ENCODE data around the gene ZNF491.
"Not testable (repeated sequence)": the region's sequence is repeated elsewhere in the genome, so short reads cannot be mapped to it uniquely, and the experiment has no call there.

The ZNF491 gene

DNA sequence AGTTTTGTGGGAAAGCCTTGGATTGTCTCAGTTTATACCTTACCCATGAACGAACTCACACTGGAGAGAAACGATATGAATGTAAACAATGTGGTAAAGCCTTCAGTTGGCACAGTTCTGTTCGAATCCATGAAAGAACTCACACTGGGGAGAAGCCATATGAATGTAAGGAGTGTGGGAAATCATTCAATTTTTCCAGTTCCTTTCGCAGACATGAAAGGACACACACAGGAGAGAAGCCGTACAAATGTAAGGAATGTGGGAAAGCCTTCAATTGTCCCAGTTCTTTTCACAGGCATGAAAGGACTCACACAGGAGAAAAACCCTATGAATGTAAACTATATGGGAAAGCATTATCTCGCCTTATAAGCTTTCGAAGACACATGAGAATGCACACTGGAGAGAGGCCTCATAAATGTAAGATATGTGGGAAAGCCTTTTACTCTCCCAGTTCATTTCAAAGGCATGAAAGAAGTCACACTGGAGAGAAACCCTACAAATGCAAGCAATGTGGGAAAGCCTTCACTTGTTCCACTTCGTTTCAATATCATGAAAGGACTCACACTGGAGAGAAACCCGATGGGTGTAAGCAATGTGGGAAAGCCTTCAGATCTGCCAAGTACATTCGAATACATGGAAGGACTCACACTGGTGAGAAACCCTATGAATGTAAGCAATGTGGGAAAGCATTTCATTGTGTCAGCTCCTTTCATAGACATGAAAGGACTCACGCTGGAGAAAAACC, 8.2 kb downstream of the ZNF491 start:
- no peak for DNase-seq (ENCODE audit: low spot score)

- DNase-seq (ENCODE audit: low spot score) = no peak
These were observed 8.7 kb downstream of the ZNF491 start for GRCh38 chr19:11807099-11807380.

GRCh38 chr19:11813703-11814028, 15.3 kb downstream of the ZNF491 start:
- DNase-seq (ENCODE audit: low spot score) = no peak

- peak; percentile 82 for DNase-seq (ENCODE audit: low spot score)
These were observed 15.8 kb downstream of the ZNF491 start, which contains the start of gene ZNF440 for GRCh38 chr19:11814029-11814699. TSS of gene ZNF440 (plus strand) at chr19:11814273. CDS start at chr19:11814448, 175 bp downstream.

- peak; percentile 3 for DNase-seq (ENCODE audit: low spot score)
These were observed 16.3 kb downstream of the ZNF491 start for GRCh38 chr19:11814700-11815035.

DNA sequence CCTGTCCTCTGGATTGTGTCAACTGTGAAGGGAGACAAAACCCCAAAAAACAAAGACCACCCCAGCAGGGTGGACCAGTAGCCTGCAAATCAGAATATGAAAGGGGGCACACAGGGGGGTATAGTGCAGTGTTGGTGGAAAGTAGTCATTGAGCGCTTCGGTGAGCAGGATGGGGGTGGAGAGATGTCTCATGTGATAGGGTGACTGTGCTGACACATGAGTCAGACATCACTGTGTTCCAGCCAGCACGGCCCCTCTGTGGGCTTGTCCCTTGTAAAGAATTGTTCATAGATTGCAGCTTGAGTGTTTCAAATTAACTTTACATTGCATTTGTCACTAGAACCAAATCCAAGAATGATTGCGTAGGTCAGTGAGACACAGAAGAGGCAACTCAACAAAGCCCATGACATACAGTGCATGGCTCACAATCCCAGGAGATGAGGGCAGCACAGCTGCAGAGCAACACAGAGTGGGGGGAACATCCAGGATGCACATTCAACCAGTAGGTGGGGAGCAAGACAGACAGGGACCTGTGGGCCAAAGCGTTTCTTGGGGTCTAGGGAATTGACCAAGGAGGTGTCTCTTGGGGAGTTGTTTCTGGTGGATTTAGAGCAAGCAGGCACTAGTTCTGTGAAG, 23.3 kb downstream of the ZNF491 start:
- no peak for DNase-seq (ENCODE audit: low spot score)

DNA sequence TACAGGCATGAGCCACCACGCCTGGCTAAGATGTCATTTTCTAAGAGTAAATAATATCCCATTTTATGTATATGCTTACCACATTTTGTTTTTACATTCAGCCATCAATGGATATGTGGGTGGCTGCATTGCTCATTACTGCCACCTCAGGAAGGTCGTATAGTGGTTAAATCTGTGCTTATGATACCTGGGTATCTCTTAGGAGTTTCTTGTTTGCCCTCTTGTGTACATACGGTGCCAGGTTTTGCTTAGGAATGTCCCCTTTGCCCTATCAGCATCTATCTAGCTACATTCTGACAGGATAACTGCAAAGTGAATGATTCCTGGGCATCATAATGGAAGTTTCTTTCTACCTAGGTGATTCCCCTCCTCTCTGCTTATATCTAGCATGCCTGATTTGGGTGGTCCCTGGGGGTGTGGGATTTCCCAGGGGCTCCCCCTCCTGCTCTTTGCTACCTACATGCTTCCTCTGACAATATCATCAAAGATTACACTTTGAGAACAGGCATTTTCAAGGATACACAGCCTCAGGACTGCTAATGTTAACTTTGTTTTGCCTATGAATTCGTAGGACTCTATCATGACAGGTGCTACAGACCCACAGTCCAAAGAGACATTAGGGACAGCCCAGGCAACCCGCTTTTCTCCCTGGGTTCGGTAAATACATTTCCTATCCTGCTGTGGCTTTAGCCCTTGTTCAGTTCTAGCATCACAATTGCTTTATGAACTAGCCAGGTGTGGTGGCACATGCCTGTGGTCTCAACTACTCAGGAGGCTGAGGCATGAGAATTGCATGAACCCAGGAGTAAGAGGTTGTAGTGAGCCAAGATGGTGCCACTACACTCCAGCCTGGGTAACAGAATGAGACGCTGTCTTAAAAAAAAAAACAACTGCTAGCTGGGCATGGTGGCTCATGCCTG, 30.9 kb downstream of the ZNF491 start:
- not testable (repeated sequence) for DNase-seq (ENCODE audit: low spot score)

- no peak for DNase-seq (ENCODE audit: low spot score)
These were observed 34.1 kb downstream of the ZNF491 start for GRCh38 chr19:11832253-11832912.

GRCh38 chr19:11833541-11833940, 35.2 kb downstream of the ZNF491 start:
- no peak for DNase-seq (ENCODE audit: low spot score)

DNA sequence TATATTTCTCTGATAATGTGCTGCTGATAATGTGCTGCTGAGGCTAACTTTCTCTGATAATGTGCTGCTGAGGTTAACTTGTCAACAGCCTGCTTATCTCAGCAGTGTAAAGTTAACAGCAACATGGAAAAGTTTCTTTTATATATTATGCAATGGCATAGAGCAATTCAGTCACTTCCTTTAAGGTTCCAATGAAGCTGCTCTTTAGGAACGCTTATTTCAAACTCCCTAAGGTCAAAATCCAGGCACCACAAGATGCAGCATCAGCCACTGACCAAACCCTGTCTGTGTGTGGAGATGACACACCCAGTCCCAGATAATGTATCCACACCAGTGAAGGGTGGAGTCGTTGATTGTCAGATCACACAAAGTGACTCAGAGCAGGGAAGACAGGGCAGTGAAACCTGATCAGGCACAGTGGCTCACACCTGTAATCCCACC, 37.3 kb downstream of the ZNF491 start:
- not testable (repeated sequence) for DNase-seq (ENCODE audit: low spot score)

GRCh38 chr19:11843722-11844121, 45.4 kb downstream of the ZNF491 start:
- no peak for DNase-seq (ENCODE audit: low spot score)

DNA sequence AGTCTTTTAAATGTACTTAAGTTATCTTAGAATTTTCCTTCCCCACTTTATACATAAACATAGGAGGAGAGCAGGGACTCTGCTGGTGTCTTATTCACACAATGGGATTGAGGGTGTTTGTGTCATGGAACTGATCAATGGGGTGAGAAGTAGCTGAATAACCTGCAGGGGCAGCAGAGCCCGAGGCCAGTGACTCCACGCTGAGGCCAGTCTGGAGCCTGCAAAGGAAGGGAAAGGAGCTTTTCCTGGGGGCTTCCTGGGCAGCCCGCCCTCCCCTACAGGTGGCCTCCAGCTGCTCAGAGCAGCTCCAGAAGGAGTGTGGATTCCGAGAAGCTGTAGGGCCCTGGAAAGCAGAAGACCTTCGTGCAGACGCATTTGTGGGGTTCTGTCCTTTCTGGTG, 49.3 kb downstream of the ZNF491 start:
- DNase-seq (ENCODE audit: low spot score) = not testable (repeated sequence)

GRCh38 chr19:11848200-11848593, 49.9 kb downstream of the ZNF491 start:
- no peak for DNase-seq (ENCODE audit: low spot score)

DNA sequence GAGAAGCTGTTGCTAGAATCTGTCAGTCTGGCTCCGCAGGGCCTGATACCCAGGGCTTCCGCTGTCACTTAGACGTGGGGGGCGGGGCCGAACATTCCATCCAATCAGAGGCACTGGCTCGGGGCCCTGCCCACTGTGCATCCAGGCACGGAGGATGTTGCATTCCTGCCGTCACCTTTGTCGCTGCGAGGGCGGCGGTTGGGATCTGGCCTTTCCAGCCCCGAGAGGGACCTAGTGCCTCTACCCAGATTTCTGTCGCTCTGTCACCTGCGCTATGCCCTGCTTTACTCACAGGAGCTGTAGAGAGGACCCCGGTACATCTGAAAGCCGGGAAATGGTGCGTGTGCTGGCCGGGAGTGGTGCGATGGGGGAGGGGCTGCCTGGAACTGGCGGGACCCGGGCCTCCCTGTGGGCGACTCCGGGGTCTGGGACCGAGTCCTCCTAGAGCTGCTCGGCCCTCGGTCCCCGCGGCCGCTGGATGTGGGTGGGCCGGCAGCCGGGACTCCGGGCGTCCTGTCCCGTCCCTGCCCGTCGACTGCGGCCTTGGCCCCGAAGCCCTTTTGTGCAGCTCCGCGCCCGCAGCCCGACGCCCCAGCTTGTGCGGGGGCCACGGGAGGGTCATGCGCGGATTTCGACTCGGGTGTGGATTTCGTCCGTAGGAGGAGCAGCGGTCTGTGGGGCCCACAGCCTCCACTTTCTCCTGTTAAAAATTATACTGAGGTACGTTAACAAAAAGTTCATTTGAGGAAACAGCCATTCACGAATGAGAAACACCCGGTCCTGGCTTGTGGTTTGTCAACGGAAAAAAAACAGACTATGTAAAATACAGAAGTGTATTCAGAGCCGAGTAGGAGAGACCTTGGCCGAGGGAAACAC, 50.5 kb downstream of the ZNF491 start, which contains the start of gene ZNF439:
TSS of gene ZNF439 (plus strand) at position 133 of the 876 bp plus-strand sequence. CDS start at position 275, 142 bp downstream.
- DNase-seq (ENCODE audit: low spot score) = peak; percentile 21

GRCh38 chr19:11850289-11850688, 52.0 kb downstream of the ZNF491 start:
- not testable (repeated sequence) for DNase-seq (ENCODE audit: low spot score)

DNA sequence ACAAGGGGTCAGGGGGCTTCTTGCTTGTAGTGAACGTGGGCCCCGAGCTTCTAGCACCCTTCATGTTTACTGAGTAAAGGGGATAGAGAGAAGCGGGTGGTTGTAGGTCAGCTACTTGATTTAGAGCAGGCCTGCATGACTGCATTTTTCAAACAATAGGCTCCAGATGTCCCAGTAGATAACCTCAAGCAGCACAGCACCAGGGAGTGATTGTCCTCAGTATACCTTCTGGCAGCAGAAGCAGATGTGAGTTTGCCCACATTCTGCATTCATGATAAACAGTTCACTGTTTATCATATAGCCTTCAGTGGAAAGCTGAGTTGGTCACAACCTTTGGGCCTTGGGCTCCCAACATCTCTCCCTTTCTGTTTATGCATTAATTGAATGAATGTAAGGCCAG, 55.0 kb downstream of the ZNF491 start:
- DNase-seq (ENCODE audit: low spot score) = no peak

- no peak for DNase-seq (ENCODE audit: low spot score)
These were observed 58.4 kb downstream of the ZNF491 start for GRCh38 chr19:11856596-11857250.

Data from hematopoietic multipotent progenitor cell treated with erythropoietin and hydrocortisone succinate and interleukin-3 and kit ligand, for 15 days (in vitro differentiated cells).